GM21529 (cell line): ENCODE results near the gene CHTOP.
"Not testable (repeated sequence)": the region's sequence is repeated elsewhere in the genome, so short reads cannot be mapped to it uniquely, and the experiment has no call there.

Experiments used
- ATAC-seq: cut with Tn5 transposase; IDR thresholded peaks from one replicate; pipeline ENCODE4 v1.9.1; 2021; ENCODE audit not compliant: unreplicated experiment

CHTOP gene

GRCh38 chr1:153658400-153659174 is 24.7 kb downstream of the CHTOP start, which contains the start of gene SNAPIN:
Gene SNAPIN, plus strand, starts transcription at chr1:153658703. Its CDS starts 41 bp downstream, at chr1:153658744.
- ATAC-seq: peak; percentile 92

GRCh38 chr1:153659175-153659534 is 25.3 kb downstream of the CHTOP start:
- no peak for ATAC-seq

GRCh38 chr1:153659656-153660055 is 25.8 kb downstream of the CHTOP start:
- ATAC-seq: no peak

- no peak for ATAC-seq
These were observed 27.3 kb downstream of the CHTOP start for GRCh38 chr1:153661111-153661708.

DNA sequence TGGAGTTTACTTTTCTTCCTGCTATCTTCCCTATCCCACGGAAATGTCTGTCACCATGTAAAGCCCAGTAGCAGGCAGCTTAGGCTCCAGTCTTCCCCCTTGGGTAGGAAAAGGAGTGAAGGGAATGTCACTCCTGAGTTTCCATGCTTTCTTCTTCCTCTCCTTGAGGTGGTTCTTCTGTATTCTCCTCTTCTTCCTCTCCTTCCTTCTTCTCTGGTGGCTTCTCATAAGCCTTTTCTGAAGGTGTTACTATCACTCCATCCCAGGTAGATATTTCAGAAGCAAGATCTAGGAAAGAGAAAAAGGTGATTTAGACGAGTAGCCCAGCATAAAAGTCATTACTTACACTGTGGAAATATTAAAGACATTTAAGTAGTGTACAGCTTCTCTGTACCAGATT is 28.4 kb downstream of the CHTOP start:
- ATAC-seq: no peak

DNA sequence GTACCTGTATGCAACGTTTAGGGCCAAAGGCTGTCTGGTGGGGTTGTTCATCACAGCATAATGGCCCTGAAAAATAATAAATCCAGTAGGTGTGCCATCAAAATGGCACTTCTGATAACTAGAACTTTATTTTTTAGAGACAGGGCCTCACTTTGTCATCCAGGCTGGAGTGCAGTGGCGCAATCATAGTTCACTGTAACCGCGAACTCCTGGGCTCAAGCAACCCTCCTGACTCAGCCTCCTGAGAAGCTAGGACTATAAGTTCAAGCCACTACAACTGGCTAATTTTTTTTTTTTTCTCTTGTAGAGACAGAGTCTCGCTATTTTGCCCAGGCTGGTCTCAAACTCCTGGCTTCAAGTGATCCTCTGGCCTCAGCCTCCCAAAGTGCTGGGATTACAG is 29.3 kb downstream of the CHTOP start:
- ATAC-seq: no peak

DNA sequence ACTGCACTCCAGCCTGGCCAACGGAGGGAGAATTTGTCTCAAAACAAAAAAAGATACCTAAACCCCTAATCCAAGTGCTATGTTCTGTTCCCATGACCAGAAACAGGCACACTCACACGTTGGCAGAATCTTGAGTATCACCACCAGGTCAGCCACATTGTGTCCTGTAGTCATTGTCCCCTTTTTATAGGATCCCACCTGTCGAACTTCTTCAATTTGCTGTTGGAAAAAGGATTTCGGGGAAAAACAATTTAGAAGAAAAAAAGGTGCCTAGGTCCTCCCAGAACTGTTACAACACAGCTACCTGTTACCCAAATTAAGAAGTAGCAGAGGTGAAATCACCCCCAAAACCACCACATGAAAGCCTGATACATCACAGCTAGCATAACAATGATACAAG is 33.6 kb downstream of the CHTOP start:
- no peak for ATAC-seq

GRCh38 chr1:153668672-153669071 is 34.8 kb downstream of the CHTOP start:
- not testable (repeated sequence) for ATAC-seq

DNA sequence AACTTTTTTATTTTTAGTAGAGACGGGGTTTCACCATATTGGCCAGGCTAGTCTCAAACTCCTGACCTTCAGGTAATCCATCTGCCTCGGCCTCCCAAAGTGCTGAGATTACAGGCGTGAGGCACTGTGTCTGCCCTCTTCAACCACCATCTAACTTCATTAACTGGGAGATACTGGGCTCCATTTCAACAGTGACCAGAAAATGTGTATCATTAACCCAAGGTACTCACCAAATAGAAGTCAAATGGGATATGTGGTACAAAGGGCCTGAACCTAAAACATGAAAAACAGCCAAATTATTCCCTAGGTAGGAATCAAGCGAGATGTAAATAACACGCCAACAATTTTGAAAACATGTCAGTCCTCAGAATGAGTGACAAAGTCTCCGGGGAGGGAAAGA is 35.7 kb downstream of the CHTOP start:
- no peak for ATAC-seq

- peak; percentile 2 for ATAC-seq
These were observed 36.5 kb downstream of the CHTOP start for GRCh38 chr1:153670257-153670858.

- ATAC-seq: peak; percentile 96
These were observed 37.2 kb downstream of the CHTOP start, which contains the start of gene ILF2 for GRCh38 chr1:153670859-153671627. Gene ILF2, minus strand, starts transcription at chr1:153670993. Its CDS starts 71 bp downstream, at chr1:153670922.

DNA sequence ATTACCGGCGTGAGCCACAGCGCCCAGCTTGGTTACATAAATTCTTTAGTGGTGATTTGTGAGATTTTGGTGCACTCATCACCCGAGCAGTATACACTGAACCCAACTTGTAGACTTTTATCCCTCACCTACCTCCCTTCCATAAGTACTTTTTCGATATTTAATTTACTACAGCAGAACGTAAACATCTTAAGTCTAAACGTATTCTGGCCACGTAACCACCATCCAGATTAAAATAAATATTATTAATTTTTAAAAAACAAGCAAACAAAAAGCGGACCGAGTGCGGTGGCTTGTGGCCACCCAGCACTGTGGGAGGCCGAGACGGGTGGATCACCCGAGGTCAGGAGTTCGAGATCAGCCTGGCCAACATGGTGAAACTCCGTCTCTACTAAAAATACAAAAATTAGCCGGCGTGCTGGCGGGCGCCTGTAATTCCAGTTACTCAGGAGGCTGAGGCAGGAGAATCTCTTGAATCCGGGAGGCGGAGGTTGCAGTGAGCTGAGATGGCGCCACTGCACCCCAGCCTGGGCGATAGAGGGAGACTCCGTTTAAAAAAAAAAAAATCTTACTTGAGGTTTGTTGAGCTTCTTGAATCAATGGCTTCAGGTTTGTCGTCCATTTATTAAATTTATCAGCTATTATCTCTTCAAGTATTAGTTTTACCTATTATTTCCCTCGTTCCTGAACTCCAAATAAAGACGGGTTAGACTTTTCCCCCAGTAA is 37.9 kb downstream of the CHTOP start:
- not testable (repeated sequence) for ATAC-seq

DNA sequence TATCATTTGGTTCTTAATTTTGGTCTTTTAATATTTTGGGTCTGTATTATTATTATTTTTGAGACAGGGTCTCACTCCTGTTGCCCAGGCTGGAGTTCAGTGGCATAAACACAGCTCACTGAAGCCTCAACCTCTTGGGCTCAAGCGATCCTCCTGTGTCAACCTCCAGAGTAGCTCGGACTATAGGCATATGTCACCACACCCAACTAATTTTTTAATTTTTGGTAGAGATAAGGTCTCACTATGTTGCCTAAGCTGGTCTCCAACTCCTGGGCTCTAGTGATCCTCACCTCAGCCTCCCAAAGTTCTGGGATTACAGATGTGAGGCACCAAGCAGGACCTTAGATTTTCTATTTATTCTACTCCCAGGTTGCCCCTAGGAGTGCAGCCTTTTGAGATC is 39.6 kb downstream of the CHTOP start:
- no peak for ATAC-seq

GRCh38 chr1:153677718-153678518 is 44.1 kb downstream of the CHTOP start:
- no peak for ATAC-seq

DNA sequence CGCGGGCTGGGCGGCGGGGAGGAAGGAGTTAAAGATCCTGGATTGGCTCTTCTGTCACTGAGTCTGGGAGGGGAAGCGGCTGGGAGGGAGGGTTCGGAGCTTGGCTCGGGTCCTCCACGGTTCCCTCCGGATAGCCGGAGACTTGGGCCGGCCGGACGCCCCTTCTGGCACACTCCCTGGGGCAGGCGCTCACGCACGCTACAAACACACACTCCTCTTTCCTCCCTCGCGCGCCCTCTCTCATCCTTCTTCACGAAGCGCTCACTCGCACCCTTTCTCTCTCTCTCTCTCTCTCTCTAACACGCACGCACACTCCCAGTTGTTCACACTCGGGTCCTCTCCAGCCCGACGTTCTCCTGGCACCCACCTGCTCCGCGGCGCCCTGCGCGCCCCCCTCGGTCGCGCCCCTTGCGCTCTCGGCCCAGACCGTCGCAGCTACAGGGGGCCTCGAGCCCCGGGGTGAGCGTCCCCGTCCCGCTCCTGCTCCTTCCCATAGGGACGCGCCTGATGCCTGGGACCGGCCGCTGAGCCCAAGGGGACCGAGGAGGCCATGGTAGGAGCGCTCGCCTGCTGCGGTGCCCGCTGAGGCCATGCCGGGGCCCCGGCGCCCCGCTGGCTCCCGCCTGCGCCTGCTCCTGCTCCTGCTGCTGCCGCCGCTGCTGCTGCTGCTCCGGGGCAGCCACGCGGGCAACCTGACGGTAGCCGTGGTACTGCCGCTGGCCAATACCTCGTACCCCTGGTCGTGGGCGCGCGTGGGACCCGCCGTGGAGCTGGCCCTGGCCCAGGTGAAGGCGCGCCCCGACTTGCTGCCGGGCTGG is 44.9 kb downstream of the CHTOP start, which contains the start of gene NPR1:
NPR1 (plus strand) TSS at position 170 of the 818 bp plus-strand sequence; CDS start at position 591, 421 bp downstream.
- no peak for ATAC-seq

GRCh38 chr1:153679337-153680119 is 45.7 kb downstream of the CHTOP start:
- ATAC-seq: no peak

GRCh38 chr1:153680120-153680403 is 46.2 kb downstream of the CHTOP start:
- no peak for ATAC-seq

DNA sequence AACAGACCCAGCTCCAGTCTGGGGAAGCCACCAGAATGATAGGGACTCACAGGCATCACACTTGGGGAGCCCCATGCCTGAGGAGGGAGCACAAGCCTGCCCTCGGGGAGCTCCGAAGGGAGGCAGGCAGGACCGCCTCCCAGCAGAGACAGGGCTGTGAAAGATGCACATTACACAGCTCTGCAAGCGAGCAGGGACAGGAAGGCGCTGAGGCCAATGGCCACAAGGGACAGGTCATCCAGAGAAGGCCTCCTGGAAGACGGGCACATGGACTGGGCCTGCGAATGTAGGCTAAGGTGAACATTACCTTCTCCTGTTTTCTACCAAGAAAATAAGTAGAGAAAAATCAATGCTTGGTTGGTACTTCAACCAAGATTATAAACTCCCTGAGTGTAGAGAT is 48.9 kb downstream of the CHTOP start:
- ATAC-seq: no peak
